HFFc6 (cell line): ENCODE measurements around the gene FHAD1. TPM values are rescaled to one million over a fixed set of nuclear protein-coding genes. Genes with fewer than 3 reads are reported as not detected.
"Not testable (repeated sequence)": the region's sequence is repeated elsewhere in the genome, so short reads cannot be mapped to it uniquely, and the experiment has no call there.

ENCODE experiments used
- DNase-seq: peaks from one replicate; pipeline ENCODE4 v3.0.0-alpha.2; 2018
- H3K27ac Mint-ChIP-seq: 2 replicates; pipeline ENCODE4 v1.8.0; 2020; ENCODE audit warnings: mild to moderate bottlenecking, mixed read lengths
- H3K27me3 Mint-ChIP-seq: 2 replicates; pipeline ENCODE4 v1.8.0; 2021; ENCODE audit warnings: mild to moderate bottlenecking, moderate library complexity, mixed read lengths; ENCODE audit not compliant: insufficient read depth
- H3K36me3 Mint-ChIP-seq: 2 replicates; pipeline ENCODE4 v1.8.0; 2021; ENCODE audit warnings: low read depth, mixed read lengths
- H3K4me1 Mint-ChIP-seq: 2 replicates; pipeline ENCODE4 v1.8.0; 2020; ENCODE audit warnings: low read depth, mixed read lengths
- H3K4me3 Mint-ChIP-seq: 2 replicates; pipeline ENCODE4 v1.8.0; 2020; ENCODE audit warnings: mild to moderate bottlenecking, moderate library complexity, mixed read lengths
- H3K9me3 Mint-ChIP-seq: 2 replicates; pipeline ENCODE4 v1.8.0; 2020; ENCODE audit warnings: mild to moderate bottlenecking, mixed read lengths
- total RNA-seq, 6 experiments: library from RNA; stranded (reverse); fragmentation: NEBNext Ultra II Directional; extraction: Animal tissue kit (Norgen Biotek cat#: 25700); gene quantifications; 2 replicates in 1 of 6; 3 replicates in 5 of 6; pipeline ENCODE4 v1.2.3, GENCODE V29; 2021
- TF ChIP-seq, protein P1 (sequence below): fragments of 200-600 bp; sonication (generic); IDR thresholded peaks from 2 replicates; pipeline ENCODE4 v1.5.0; 2021; ENCODE audit warnings: antibody characterized with exemption, mild to moderate bottlenecking

Gene FHAD1
- total RNA-seq, 6 experiments from 2014 or later: 0.16 to 0.25 TPM; not detected in 4

DNA sequence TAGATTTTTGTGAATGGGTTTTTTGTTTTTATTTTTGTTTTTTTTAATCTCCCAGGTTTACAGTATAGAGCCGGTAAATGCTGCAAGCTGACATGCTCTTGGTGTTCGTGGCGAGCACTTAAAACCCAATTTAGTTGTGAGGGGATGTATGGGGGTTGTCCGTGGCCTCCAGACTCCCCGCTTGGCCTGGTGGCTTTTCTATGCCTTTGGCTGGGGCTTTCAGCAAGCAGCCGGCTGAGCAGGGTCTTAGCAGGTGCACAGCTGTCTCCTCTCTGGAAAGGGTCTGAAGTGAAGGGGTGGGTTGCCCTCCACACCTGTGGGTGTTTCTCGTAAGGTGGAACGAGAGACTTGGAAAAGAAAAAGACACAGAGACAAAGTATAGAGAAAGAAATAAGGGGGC is 131.7 kb downstream of the FHAD1 start:
- H3K9me3 Mint-ChIP-seq: no peaks in the 10 kb centered on the region
- no peak for DNase-seq
- H3K36me3 Mint-ChIP-seq: no peaks in the 10 kb centered on the region
- H3K4me3 Mint-ChIP-seq: no peak overlapping the region
- TF ChIP-seq, protein P1, sequence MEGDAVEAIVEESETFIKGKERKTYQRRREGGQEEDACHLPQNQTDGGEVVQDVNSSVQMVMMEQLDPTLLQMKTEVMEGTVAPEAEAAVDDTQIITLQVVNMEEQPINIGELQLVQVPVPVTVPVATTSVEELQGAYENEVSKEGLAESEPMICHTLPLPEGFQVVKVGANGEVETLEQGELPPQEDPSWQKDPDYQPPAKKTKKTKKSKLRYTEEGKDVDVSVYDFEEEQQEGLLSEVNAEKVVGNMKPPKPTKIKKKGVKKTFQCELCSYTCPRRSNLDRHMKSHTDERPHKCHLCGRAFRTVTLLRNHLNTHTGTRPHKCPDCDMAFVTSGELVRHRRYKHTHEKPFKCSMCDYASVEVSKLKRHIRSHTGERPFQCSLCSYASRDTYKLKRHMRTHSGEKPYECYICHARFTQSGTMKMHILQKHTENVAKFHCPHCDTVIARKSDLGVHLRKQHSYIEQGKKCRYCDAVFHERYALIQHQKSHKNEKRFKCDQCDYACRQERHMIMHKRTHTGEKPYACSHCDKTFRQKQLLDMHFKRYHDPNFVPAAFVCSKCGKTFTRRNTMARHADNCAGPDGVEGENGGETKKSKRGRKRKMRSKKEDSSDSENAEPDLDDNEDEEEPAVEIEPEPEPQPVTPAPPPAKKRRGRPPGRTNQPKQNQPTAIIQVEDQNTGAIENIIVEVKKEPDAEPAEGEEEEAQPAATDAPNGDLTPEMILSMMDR: no peak
- H3K27me3 Mint-ChIP-seq: peaks cover 8% of the 10 kb centered on the region
- H3K4me1 Mint-ChIP-seq: no peaks in the 10 kb centered on the region
- no peak overlapping the region for H3K27ac Mint-ChIP-seq

DNA sequence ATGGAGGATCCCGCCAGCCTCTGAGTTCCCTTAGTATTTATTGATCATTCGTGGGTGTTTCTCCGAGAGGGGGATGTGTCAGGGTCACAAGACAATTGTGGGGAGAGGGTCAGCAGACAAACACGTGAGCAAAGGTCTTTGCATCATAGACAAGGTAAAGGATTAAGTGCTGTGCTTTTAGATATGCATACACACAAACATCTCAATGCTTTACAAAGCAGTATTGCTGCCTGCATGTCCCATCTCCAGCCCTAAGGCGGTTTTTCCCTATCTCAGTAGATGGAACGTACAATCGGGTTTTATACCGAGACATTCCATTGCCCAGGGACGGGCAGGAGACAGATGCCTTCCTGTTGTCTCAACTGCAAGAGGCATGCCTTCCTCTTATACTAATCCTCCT is 132.1 kb downstream of the FHAD1 start:
- not testable (repeated sequence) for H3K27ac Mint-ChIP-seq

DNA sequence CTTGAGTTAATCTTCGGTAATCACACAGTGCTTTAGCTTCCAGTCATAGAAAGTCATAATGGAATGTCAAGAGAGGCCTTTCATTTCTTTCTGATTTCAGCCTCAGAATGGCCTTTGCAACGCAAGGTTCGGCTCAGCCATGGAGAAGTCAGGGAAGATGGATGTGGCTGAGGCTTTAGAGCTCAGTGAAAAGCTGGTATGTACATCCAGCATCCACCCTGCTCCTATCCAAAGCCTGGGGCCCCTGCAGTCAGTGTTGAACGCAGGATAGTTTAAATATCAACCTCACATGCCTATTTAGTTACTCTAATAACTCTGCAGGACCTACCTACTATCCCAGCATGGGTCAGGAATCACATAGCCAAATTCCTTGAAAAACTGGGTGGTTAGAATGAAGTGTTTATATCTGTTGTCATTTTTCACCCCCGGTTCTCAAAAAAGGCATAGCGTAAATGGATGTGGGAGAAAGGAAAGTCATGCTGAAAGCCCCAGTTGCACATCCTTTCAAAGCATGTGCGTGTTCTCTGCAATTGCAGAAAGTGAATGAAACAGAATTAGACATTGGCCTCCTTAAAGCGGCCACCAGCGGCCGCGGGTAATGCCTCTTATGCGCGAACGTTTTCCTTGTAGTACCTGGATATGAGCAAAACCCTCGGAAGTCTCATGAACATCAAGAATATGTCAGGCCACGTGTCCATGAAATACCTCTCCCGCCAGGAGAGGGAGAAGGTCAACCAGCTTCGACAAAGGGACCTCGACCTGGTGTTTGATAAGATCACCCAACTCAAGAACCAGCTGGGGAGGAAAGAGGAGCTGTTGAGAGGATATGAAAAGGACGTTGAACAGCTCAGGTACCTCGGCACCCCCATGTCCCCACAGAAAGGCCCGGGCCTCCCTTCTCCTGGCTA is 133.8 kb downstream of the FHAD1 start:
- no peaks in the 10 kb centered on the region for H3K36me3 Mint-ChIP-seq
- H3K27ac Mint-ChIP-seq: no peak overlapping the region
- H3K4me3 Mint-ChIP-seq: no peak overlapping the region
- H3K4me1 Mint-ChIP-seq: peaks cover 13% of the 10 kb centered on the region
- TF ChIP-seq, protein P1: no peak
- no peak for DNase-seq
- H3K9me3 Mint-ChIP-seq: no peaks in the 10 kb centered on the region
- H3K27me3 Mint-ChIP-seq: peaks cover 9% of the 10 kb centered on the region

More for the DNA sequence above, 132.1 kb downstream of the FHAD1 start:
- DNase-seq, H3K9me3 Mint-ChIP-seq, H3K4me1 Mint-ChIP-seq, H3K4me3 Mint-ChIP-seq, H3K36me3 Mint-ChIP-seq: not testable (repeated sequence)
- peaks cover 11% of the 10 kb centered on the region for H3K27me3 Mint-ChIP-seq

DNA sequence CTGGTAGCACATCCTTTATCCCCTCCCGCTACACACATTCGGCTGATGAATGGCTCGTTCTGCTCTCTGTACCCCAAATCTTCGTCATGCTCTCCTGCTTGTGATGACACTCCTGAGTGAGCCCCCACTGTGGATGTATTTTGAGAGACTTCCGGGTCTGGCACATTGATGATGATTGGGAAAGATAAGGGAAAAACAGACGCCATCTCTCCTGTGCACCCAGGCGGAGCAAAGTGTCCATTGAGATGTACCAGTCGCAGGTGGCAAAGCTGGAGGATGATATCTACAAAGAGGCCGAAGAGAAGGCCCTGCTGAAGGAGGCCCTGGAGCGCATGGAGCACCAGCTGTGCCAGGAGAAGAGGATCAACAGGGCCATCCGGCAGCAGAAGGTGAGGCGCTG is 134.8 kb downstream of the FHAD1 start:
- H3K9me3 Mint-ChIP-seq: no peaks in the 10 kb centered on the region
- peaks cover 12% of the 10 kb centered on the region for H3K27me3 Mint-ChIP-seq
- no peak overlapping the region for H3K27ac Mint-ChIP-seq
- DNase-seq: no peak
- peaks cover 13% of the 10 kb centered on the region for H3K4me1 Mint-ChIP-seq
- H3K36me3 Mint-ChIP-seq: no peaks in the 10 kb centered on the region
- TF ChIP-seq, protein P1: no peak
- no peak overlapping the region for H3K4me3 Mint-ChIP-seq

DNA sequence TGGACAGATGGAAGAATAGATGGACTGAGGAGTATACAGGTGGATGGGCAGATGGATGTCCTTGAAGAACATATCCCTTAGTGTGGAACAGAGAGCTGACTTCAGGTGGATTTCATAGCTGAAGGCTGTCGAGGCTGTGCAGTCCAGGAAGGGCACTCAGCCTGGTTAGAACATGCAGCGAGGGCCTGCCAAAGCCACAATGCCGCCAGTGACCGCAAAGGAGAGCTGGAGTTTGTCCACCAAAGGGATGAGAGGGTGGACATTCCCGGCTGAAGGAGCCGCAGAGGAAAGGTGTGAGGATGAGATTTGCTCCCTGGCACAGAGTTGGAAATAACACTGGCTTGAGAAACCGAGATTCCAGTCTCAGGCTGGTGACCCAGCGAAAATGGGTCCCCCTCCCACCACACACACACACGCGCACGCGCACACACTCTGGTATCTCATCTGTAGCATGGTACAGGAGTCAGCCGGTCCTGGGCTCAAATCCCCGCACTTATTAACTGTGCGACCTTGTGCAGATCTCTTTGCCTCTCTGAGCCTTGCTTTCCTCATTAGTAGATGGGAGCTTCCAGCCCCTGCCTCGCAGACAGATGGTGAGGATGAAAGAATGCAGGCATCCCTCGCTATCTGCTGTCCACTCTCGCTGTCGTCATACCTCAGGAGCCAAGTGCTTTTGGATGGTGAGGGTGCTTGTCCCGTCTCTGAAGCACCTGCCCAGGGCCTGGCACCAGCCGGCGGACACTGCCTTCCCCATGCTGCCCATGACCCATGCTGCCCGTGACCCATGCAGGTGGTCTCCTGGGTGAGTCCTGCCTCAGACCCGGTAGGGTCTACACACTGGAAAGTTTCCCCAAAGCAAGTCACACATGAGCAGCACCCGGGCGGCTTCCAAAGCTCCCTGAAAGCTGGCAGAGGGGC is 135.8 kb downstream of the FHAD1 start:
- Mint-ChIP-seq H3K9me3 (no peaks in the 10 kb centered on the region), H3K27ac (no peak overlapping the region), H3K4me3 (no peak overlapping the region), H3K36me3 (no peaks in the 10 kb centered on the region), H3K27me3 (peaks cover 11% of the 10 kb centered on the region), H3K4me1 (peaks cover 13% of the 10 kb centered on the region)
- no peak for DNase-seq
- TF ChIP-seq, protein P1: no peak
